Stimulated activated CD4-positive, alpha-beta T cell treated with anti-CD3 and anti-CD28 coated beads, Interleukin-2, amount 100 ng/mL, for 24 hours (primary cell): ENCODE measurements around the gene HEATR5A.
"Not testable (repeated sequence)": the region's sequence is repeated elsewhere in the genome, so short reads cannot be mapped to it uniquely, and the experiment has no call there.

Experiments
- DNase-seq, 2 donors: peaks; one replicate each; pipeline ENCODE4 v3.0.0-alpha.2; 2020

The HEATR5A gene

GRCh38 chr14:31420319-31421111 is at the start of gene HEATR5A:
TSS of gene HEATR5A (minus strand) at chr14:31420550. CDS start at chr14:31402975, 17,575 bp downstream.
- peak; percentile 93 to 94 for DNase-seq

GRCh38 chr14:31466554-31466953 is 46.2 kb upstream of the HEATR5A start:
- DNase-seq = no peak

- DNase-seq = no peak
These were observed 44.8 kb upstream of the HEATR5A start for GRCh38 chr14:31465111-31465510.

- DNase-seq = not testable (repeated sequence)
These were observed 42.1 kb upstream of the HEATR5A start for GRCh38 chr14:31462450-31462849.

- no peak for DNase-seq
These were observed 41.2 kb upstream of the HEATR5A start for GRCh38 chr14:31461545-31461944.

GRCh38 chr14:31457665-31458659 is 37.6 kb upstream of the HEATR5A start:
- no peak for DNase-seq

- DNase-seq = peak; percentile 92 to 93
These were observed 36.7 kb upstream of the HEATR5A start, which contains the start of gene DTD2 for GRCh38 chr14:31456841-31457664. TSS of gene DTD2 (minus strand) at chr14:31457506. CDS start at chr14:31457393, 113 bp downstream.

GRCh38 chr14:31449971-31450610 is 29.7 kb upstream of the HEATR5A start:
- DNase-seq = no peak

- DNase-seq = no peak
These were observed 28.8 kb upstream of the HEATR5A start for GRCh38 chr14:31449136-31449535.

- no peak for DNase-seq
These were observed 25.4 kb upstream of the HEATR5A start for GRCh38 chr14:31445703-31446102.

- DNase-seq = no peak
These were observed 21.9 kb upstream of the HEATR5A start for GRCh38 chr14:31442284-31442683.

- no peak for DNase-seq
These were observed 21.1 kb upstream of the HEATR5A start for GRCh38 chr14:31441273-31442111.

- DNase-seq = no peak
These were observed 19.9 kb upstream of the HEATR5A start for GRCh38 chr14:31440280-31440679.

GRCh38 chr14:31439561-31439960 is 19.2 kb upstream of the HEATR5A start:
- no peak for DNase-seq

GRCh38 chr14:31437045-31437691 is 16.8 kb upstream of the HEATR5A start:
- not testable (repeated sequence) for DNase-seq

GRCh38 chr14:31435276-31435675 is 14.9 kb upstream of the HEATR5A start:
- no peak for DNase-seq

GRCh38 chr14:31430634-31431264 is 10.4 kb upstream of the HEATR5A start:
- DNase-seq = no peak

GRCh38 chr14:31429791-31430190 is 9.4 kb upstream of the HEATR5A start:
- DNase-seq = no peak

GRCh38 chr14:31428011-31428410 is 7.7 kb upstream of the HEATR5A start:
- DNase-seq = no peak

GRCh38 chr14:31426663-31427062 is 6.3 kb upstream of the HEATR5A start:
- DNase-seq = no peak
